Vagina (tissue), 2 donors: ENCODE measurements around the gene ACTR3C. TPM values are rescaled to one million over a fixed set of nuclear protein-coding genes. Genes with fewer than 3 reads are reported as not detected.

Source experiments
- DNase-seq, 2 donors: peaks; one replicate each; pipeline ENCODE4 v3.0.0-alpha.2; 2017; ENCODE audit errors: extremely low spot score in 2 of 2
- H3K27ac ChIP-seq: fragments of 200-600 bp; sonication (generic); one replicate; pipeline ENCODE4 v1.5.1; 2019
- H3K27me3 ChIP-seq: fragments of 200-600 bp; sonication (generic); one replicate; pipeline ENCODE4 v1.5.1; 2019
- H3K36me3 ChIP-seq, 2 donors: fragments of 200-600 bp; sonication (generic); one replicate each; pipeline ENCODE4 v1.5.1; 2017 to 2019
- H3K4me1 ChIP-seq: fragments of 200-600 bp; sonication (generic); one replicate; pipeline ENCODE4 v1.5.1; 2019
- H3K4me3 ChIP-seq, 2 donors: fragments of 200-600 bp; sonication (generic); 1 replicate in 1 of 2; 2 replicates in 1 of 2; pipeline ENCODE4 v1.5.1; 2016 to 2019
- H3K9me3 ChIP-seq: fragments of 200-600 bp; sonication (generic); one replicate; pipeline ENCODE4 v1.5.1; 2019
- POLR2A ChIP-seq, 2 donors: fragments of 450-650 bp; IDR thresholded peaks; one replicate each; pipeline ENCODE4 v1.6.1; 2017; ENCODE audit warnings: antibody characterized with exemption in 2 of 2, mild to moderate bottlenecking in 2 of 2, moderate library complexity in 2 of 2
- POLR2AphosphoS5 ChIP-seq, 2 donors: sonication (generic); formaldehyde crosslinking; IDR thresholded peaks; one replicate each; pipeline ENCODE4 v1.9.0; 2017; ENCODE audit warnings: antibody characterized with exemption in 2 of 2, mild to moderate bottlenecking in 2 of 2, low read depth in 1 of 2; ENCODE audit not compliant: insufficient read depth in 1 of 2
- intact Hi-C: fragments of 100-400 bp; cut with DNase I; formaldehyde crosslinking; loops from one replicate; pipeline ENCODE4 v1.15.1; 2023
- total RNA-seq: library from RNA; depleted of rRNA; stranded (reverse); fragments of >200 nt; gene quantifications from one replicate; pipeline ENCODE4 v1.2.3, GENCODE V29; 2016
- TF ChIP-seq, protein P1 (sequence below), 3 experiments: fragments of 450-650 bp in 2 of 3; fragments of 200-600 bp in 1 of 3; sonication (generic) in 1 of 3; IDR thresholded peaks; one replicate each; pipeline ENCODE4 v1.5.1; 2017 to 2019; ENCODE audit warnings: antibody characterized with exemption in 3 of 3, mild to moderate bottlenecking in 2 of 3, moderate library complexity in 2 of 3

Gene ACTR3C
- total RNA-seq, 1 donor from 2014 or later: 24.1 TPM

DNA sequence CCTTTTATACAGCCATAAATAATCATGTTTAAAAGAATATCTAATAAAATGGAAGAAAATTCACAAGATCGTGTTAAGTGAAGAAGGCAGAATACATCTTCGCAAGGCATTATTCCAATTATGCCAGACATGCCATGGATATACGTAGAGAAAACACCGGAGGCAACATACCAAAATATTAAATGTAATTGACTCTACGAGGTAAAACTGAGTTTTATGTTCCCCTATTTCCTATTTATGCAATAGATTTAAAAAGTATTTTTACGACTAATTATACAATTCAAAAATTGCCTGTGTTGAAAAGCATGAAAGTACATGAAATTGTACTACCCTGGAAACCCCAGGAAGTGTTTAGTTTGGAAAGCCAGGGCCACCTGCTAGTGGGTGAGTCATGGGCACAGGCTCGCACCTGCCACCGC, 44.3 kb upstream of the ACTR3C start:
- Histone ChIP-seq H3K27ac (peak overlapping the region; percentile 94), H3K36me3 (peaks cover 0 to 19% of the 10 kb centered on the region in 2 donors), H3K27me3 (no peaks in the 10 kb centered on the region), H3K4me3 (peak overlapping the region; percentile 83 to 86), H3K4me1 (peaks cover 40% of the 10 kb centered on the region), H3K9me3 (no peaks in the 10 kb centered on the region)
- intact Hi-C loops: no loop called here
- TF ChIP-seq POLR2A (IDR thresholded peaks at IDR 0.05) (no peak), POLR2AphosphoS5 (IDR thresholded peaks at IDR 0.05; ENCODE audit: insufficient read depth in 1 of 2, low read depth in 1 of 2) (peak in 1 of 2 donors; percentile 72)
- no peak for DNase-seq

DNA sequence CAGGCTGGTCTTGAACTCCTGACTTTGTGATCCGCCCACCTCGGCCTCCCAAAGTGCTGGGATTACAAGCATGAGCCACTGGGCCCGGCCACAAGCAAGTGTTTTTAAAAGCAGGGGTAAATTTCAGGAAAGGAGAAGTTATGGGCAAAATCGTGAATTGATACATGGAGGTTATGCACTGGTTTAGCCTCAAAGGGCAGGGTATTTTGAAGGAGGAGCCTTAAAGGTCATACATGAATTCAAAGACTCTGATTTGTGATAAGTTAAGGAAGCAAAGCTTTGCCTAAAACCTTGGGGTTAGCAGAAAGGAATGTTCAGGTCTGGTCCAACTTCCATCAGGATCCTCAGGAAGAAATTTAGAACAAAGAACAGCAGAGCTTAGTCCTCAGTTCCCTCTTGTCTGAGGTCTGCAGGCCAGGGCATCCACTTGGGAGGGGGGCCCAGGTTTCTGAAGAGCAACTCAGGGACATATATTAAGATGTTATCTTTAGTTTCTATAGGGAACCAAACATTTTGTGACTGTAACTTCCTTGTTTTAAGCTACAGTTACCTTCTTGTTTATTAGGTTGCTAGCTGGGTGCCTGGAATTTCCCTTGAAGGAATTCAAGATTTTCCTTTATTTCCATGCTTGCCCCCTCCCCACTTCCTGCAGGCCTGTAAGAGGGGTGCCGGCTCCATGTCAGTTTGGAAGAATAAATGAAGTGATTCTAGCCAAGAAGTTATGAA, 42.5 kb upstream of the ACTR3C start:
- TF ChIP-seq, protein P1, sequence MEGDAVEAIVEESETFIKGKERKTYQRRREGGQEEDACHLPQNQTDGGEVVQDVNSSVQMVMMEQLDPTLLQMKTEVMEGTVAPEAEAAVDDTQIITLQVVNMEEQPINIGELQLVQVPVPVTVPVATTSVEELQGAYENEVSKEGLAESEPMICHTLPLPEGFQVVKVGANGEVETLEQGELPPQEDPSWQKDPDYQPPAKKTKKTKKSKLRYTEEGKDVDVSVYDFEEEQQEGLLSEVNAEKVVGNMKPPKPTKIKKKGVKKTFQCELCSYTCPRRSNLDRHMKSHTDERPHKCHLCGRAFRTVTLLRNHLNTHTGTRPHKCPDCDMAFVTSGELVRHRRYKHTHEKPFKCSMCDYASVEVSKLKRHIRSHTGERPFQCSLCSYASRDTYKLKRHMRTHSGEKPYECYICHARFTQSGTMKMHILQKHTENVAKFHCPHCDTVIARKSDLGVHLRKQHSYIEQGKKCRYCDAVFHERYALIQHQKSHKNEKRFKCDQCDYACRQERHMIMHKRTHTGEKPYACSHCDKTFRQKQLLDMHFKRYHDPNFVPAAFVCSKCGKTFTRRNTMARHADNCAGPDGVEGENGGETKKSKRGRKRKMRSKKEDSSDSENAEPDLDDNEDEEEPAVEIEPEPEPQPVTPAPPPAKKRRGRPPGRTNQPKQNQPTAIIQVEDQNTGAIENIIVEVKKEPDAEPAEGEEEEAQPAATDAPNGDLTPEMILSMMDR (IDR thresholded peaks at IDR 0.05): no peak
- TF ChIP-seq POLR2AphosphoS5 (IDR thresholded peaks at IDR 0.05; ENCODE audit: insufficient read depth in 1 of 2, low read depth in 1 of 2): no peak
- no peak for TF ChIP-seq POLR2A (IDR thresholded peaks at IDR 0.05)
- Histone ChIP-seq H3K36me3 (peaks cover 0 to under 1% of the 10 kb centered on the region in 2 donors), H3K4me3 (no peak overlapping the region), H3K27ac (no peak overlapping the region), H3K4me1 (peaks cover 28% of the 10 kb centered on the region), H3K27me3 (no peaks in the 10 kb centered on the region), H3K9me3 (no peaks in the 10 kb centered on the region)
- no peak for DNase-seq
- intact Hi-C loops: no loop called here

DNA sequence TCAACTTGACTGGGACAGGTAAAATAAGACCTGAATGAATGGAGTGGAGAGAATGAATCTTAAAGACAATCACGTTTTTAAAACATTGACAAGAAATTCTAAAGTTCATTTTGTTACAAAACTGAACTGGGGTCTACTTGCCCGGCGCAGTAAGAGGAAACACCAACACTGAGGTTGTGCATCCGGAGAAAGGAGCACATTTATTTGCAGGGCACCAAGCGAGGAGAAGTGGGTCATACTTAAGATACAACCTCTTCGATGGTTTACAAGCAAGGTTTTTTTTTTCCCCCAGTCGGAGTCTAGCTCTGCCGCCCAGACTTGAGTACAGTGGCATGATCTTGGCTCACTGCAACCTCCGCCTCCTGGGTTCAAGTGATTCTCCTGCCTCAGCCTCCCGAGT, 41.8 kb upstream of the ACTR3C start:
- H3K4me3 ChIP-seq: no peak overlapping the region
- H3K9me3 ChIP-seq: no peaks in the 10 kb centered on the region
- no peaks in the 10 kb centered on the region for H3K27me3 ChIP-seq
- TF ChIP-seq POLR2AphosphoS5 (IDR thresholded peaks at IDR 0.05; ENCODE audit: insufficient read depth in 1 of 2, low read depth in 1 of 2) (no peak), POLR2A (IDR thresholded peaks at IDR 0.05) (no peak)
- TF ChIP-seq, protein P1 (IDR thresholded peaks at IDR 0.05): no peak
- DNase-seq: no peak
- H3K27ac ChIP-seq: no peak overlapping the region
- peaks cover 22% of the 10 kb centered on the region for H3K4me1 ChIP-seq
- intact Hi-C loops: no loop called here
- H3K36me3 ChIP-seq: no peaks in the 10 kb centered on the region

DNA sequence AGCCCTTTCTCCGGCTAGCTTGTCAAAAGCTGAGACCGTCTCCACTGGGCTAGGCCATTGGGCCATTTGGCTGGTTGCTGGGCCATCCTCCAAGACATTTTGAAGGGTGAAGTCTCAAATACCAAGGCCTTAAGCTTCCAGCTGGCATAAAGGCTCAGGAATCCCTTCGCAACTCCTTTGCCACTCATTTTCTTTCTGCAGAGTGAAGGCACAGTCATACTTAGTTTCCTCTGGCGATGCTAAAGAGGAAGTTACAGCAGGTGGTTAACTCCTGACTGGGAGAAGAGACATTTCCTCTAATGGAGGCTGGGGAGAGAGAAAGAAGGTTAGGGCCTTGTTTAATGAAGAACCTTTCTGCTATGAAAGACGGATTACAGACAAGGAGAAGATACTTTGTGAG, 40.5 kb upstream of the ACTR3C start:
- intact Hi-C loops: no loop called here
- no peaks in the 10 kb centered on the region for H3K27me3 ChIP-seq
- H3K4me1 ChIP-seq: peaks cover 9% of the 10 kb centered on the region
- H3K4me3 ChIP-seq: no peak overlapping the region
- TF ChIP-seq, protein P1 (IDR thresholded peaks at IDR 0.05): no peak
- TF ChIP-seq POLR2AphosphoS5 (IDR thresholded peaks at IDR 0.05; ENCODE audit: insufficient read depth in 1 of 2, low read depth in 1 of 2) (no peak), POLR2A (IDR thresholded peaks at IDR 0.05) (no peak)
- no peak overlapping the region for H3K27ac ChIP-seq
- no peak for DNase-seq
- H3K36me3 ChIP-seq: no peaks in the 10 kb centered on the region
- no peaks in the 10 kb centered on the region for H3K9me3 ChIP-seq

DNA sequence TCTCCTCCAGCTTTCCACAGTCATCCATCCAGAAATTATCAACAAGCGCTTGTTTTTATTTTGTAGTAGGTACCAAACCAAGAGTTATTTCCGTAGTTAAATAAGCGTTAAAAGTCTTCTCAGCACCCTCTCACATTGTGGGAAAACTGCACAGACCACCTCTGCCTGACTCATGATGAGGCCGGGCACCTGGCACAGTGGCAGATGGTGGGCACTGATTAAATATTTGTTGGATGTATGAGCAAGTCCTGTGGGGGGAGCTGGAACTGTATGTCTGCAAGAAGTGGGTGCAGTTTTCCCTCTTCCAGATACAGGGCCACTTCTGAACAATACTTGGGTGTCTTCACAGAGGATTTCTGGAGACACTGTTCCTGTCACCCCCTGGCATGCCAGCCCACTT, 40.0 kb upstream of the ACTR3C start:
- DNase-seq: no peak
- Histone ChIP-seq H3K4me1 (peaks cover 9% of the 10 kb centered on the region), H3K36me3 (no peaks in the 10 kb centered on the region), H3K4me3 (no peak overlapping the region), H3K9me3 (no peaks in the 10 kb centered on the region), H3K27me3 (no peaks in the 10 kb centered on the region), H3K27ac (no peak overlapping the region)
- intact Hi-C loops: no loop called here
- TF ChIP-seq POLR2AphosphoS5 (IDR thresholded peaks at IDR 0.05; ENCODE audit: insufficient read depth in 1 of 2, low read depth in 1 of 2) (no peak), POLR2A (IDR thresholded peaks at IDR 0.05) (no peak)
- TF ChIP-seq, protein P1 (IDR thresholded peaks at IDR 0.05): no peak
